B cell (primary cell): ENCODE data around the gene OR51A2. TPM values are rescaled to one million over a fixed set of nuclear protein-coding genes. Genes with fewer than 3 reads are reported as not detected.

Source experiments
- ATAC-seq: fragments of 200-7000 bp; cut with Tn5 transposase; one replicate; pipeline ENCODE4 v1.10.0; 2021; ENCODE audit warnings: low read depth, mild to moderate bottlenecking, moderate number of reproducible peaks, moderate library complexity
- CTCF ChIA-PET: fragments of 350-600 bp; sonication (Branson Sonifier 250); formaldehyde crosslinking; loops from one replicate; lab custom pipeline; 2021; ENCODE audit warnings: antibody characterized with exemption, inconsistent platforms; lab: Charles Lee
- POLR2A ChIA-PET: fragments of 350-600 bp; sonication (Branson Sonifier 250); formaldehyde crosslinking; loops from one replicate; lab custom pipeline; 2021; ENCODE audit warnings: antibody characterized with exemption; lab: Charles Lee
- DNase-seq: peaks from one replicate; pipeline ENCODE4 v3.0.0; 2013
- H2AFZ ChIP-seq: 2 replicates; pipeline ENCODE4 v1.6.1; 2012; ENCODE audit warnings: mild to moderate bottlenecking, low read depth, low read length; ENCODE audit not compliant: insufficient read depth, poor library complexity, severe bottlenecking
- H3K27ac ChIP-seq, 2 donors: 1 replicate in 1 of 2; 2 replicates in 1 of 2; pipeline ENCODE4 v1.5.1; 2012 to 2013; ENCODE audit warnings: low read length in 2 of 2, mild to moderate bottlenecking in 2 of 2, moderate library complexity in 1 of 2
- H3K27me3 ChIP-seq, 4 experiments: fragments of 200-600 bp in 1 of 4; sonication (generic) in 1 of 4; replicated peaks in 1 of 4; 1 replicate in 2 of 4; 2 replicates in 2 of 4; pipeline versions ENCODE4 v1.6.1 to v1.7.0; 2013 to 2016; ENCODE audit warnings: low read length in 3 of 4, mild to moderate bottlenecking in 2 of 4, mixed read lengths in 1 of 4, moderate library complexity in 1 of 4; ENCODE audit not compliant: insufficient read depth in 4 of 4, control insufficient read depth in 3 of 4; ENCODE audit errors: control extremely low read depth in 1 of 4
- H3K36me3 ChIP-seq, 2 experiments: replicated peaks in 1 of 2; 1 replicate in 1 of 2; 2 replicates in 1 of 2; pipeline versions ENCODE4 v1.6.1 to v1.7.1; 2013; ENCODE audit warnings: low read length in 1 of 2; ENCODE audit not compliant: insufficient read depth in 2 of 2, control insufficient read depth in 1 of 2; ENCODE audit errors: control extremely low read depth in 1 of 2, extremely low read depth in 1 of 2
- H3K4me1 ChIP-seq, 2 donors: fragments of 200-600 bp in 1 of 2; sonication (generic) in 1 of 2; 1 replicate in 1 of 2; 2 replicates in 1 of 2; pipeline versions ENCODE4 v1.5.1 to v1.6.1; 2013 to 2017; ENCODE audit warnings: low read length in 2 of 2; ENCODE audit not compliant: control insufficient read depth in 2 of 2, insufficient read depth in 2 of 2
- H3K4me2 ChIP-seq: replicated peaks from 2 replicates; pipeline ENCODE3; 2012; ENCODE audit warnings: mild to moderate bottlenecking, low read depth, low read length; ENCODE audit not compliant: poor library complexity, severe bottlenecking
- H3K4me3 ChIP-seq, 5 experiments: fragments of 200-600 bp in 1 of 5; sonication (generic) in 1 of 5; 1 replicate in 3 of 5; 2 replicates in 2 of 5; pipeline versions ENCODE4 v1.5.1 to v1.7.0; 2011 to 2016; ENCODE audit warnings: low read length in 4 of 5, mild to moderate bottlenecking in 4 of 5, low read depth in 2 of 5, control low read depth in 1 of 5, moderate library complexity in 1 of 5; ENCODE audit not compliant: insufficient read depth in 1 of 5; ENCODE audit errors: control extremely low read depth in 1 of 5, extremely low read depth in 1 of 5
- H3K79me2 ChIP-seq: fragments of 200-600 bp; sonication (generic); one replicate; pipeline ENCODE4 v1.6.0; 2016; ENCODE audit warnings: low read length; ENCODE audit not compliant: control insufficient read depth, insufficient read depth
- H3K9ac ChIP-seq: fragments of 200-600 bp; sonication (generic); 2 replicates; pipeline ENCODE4 v1.6.1; 2017; ENCODE audit warnings: mild to moderate bottlenecking, low read length, moderate library complexity
- H3K9me3 ChIP-seq, 3 donors: one replicate each; pipeline versions ENCODE4 v1.6.1 to v1.7.1; 2013; ENCODE audit warnings: low read length in 2 of 3; ENCODE audit not compliant: control insufficient read depth in 2 of 3, insufficient read depth in 1 of 3; ENCODE audit errors: control extremely low read depth in 1 of 3
- H4K20me1 ChIP-seq: 2 replicates; pipeline ENCODE4 v1.6.0; 2012; ENCODE audit warnings: mild to moderate bottlenecking, low read length; ENCODE audit not compliant: insufficient read depth, control insufficient read depth, poor library complexity, severe bottlenecking
- H3K27ac Mint-ChIP-seq: one replicate; pipeline ENCODE4 v1.8.0; 2021; ENCODE audit warnings: mixed read lengths
- H3K27me3 Mint-ChIP-seq: one replicate; pipeline ENCODE4 v1.8.0; 2021; ENCODE audit warnings: mixed read lengths
- H3K4me1 Mint-ChIP-seq: one replicate; pipeline ENCODE4 v1.8.0; 2021; ENCODE audit warnings: mixed read lengths
- H3K4me3 Mint-ChIP-seq: one replicate; pipeline ENCODE4 v1.8.0; 2021; ENCODE audit warnings: mixed read lengths
- H3K9me3 Mint-ChIP-seq: one replicate; pipeline ENCODE4 v1.8.0; 2022; ENCODE audit warnings: mixed read lengths; ENCODE audit not compliant: insufficient read depth
- CTCF ChIP-seq: fragments of 200-600 bp; IDR thresholded peaks from one replicate; pipeline ENCODE4 v1.8.0; 2022; ENCODE audit warnings: antibody characterized with exemption, mild to moderate bottlenecking
- EZH2 ChIP-seq: IDR thresholded peaks from 2 replicates; pipeline ENCODE4 v1.6.1; 2012; ENCODE audit warnings: borderline replicate concordance, low read depth, mild to moderate bottlenecking, moderate library complexity, low read length; ENCODE audit not compliant: insufficient read depth, poor library complexity, severe bottlenecking
- WGBS: methylation state at CpG from one replicate; pipeline ENCODE4 v1.1.5; 2013; ENCODE audit warnings: missing lambda C conversion rate; ENCODE audit not compliant: insufficient coverage; 5-methylcytosine and 5-hydroxymethylcytosine counted together
- intact Hi-C: fragments of 100-400 bp; cut with micrococcal nuclease; formaldehyde crosslinking; loops from one replicate; pipeline ENCODE4 v1.10.0; 2022
- polyA plus RNA-seq: library from polyadenylated mRNA; depleted of rRNA; stranded (reverse); fragments of >200 nt; gene quantifications from 2 replicates; pipeline ENCODE4 v1.2.3, GENCODE V29; 2012
- total RNA-seq, 2 donors: library from RNA; stranded (reverse); fragments of 120-200 nt in 1 of 2; gene quantifications; 1 replicate in 1 of 2; 2 replicates in 1 of 2; pipeline versions ENCODE4 v1.2.3 to v1.2.4, GENCODE V29; 2013 to 2022

Gene OR51A2
- total and polyA plus RNA-seq, 2 donors (not counting 1 experiment from before 2014, with no cell fraction given), result not detected

- no peak overlapping the region for H2AFZ ChIP-seq
- no peak overlapping the region for H3K27ac ChIP-seq
- Mint-ChIP-seq H3K4me1 (no peaks in the 10 kb centered on the region), H3K9me3 (peaks cover 6% of the 10 kb centered on the region), H3K27ac (no peak overlapping the region), H3K27me3 (no peaks in the 10 kb centered on the region), H3K4me3 (no peak overlapping the region)
- no peak for ATAC-seq
- H3K4me2 ChIP-seq, result no peak overlapping the region
- no CpG with 5 or more reads among the region's 1 CpG for WGBS
- no peaks in the 10 kb centered on the region for H3K36me3 ChIP-seq
- TF ChIP-seq CTCF, result no peak
- no peak for TF ChIP-seq EZH2
- H3K4me1 ChIP-seq, result no peaks in the 10 kb centered on the region
- no peak overlapping the region for H3K9ac ChIP-seq
- no peak overlapping the region for H3K4me3 ChIP-seq
- no peaks in the 10 kb centered on the region for H3K79me2 ChIP-seq
- intact Hi-C loops, result no loop called here
- H4K20me1 ChIP-seq, result no peaks in the 10 kb centered on the region
- POLR2A ChIA-PET, result no interaction called here
- H3K9me3 ChIP-seq, result no peaks in the 10 kb centered on the region
- H3K27me3 ChIP-seq, result no peaks in the 10 kb centered on the region
- DNase-seq, result no peak
- CTCF ChIA-PET, result no interaction called here
Measured at GRCh38 chr11:4962816-4963215, 7.3 kb upstream of the OR51A2 start.

GRCh38 chr11:4960877-4961276 lies 5.4 kb upstream of the OR51A2 start:
- H3K9me3 Mint-ChIP-seq, result peaks cover 6% of the 10 kb centered on the region
- TF ChIP-seq EZH2, result no peak
- TF ChIP-seq CTCF, result no peak

More at GRCh38 chr11:4960877-4961276, 5.4 kb upstream of the OR51A2 start:
- CTCF ChIA-PET, result interaction anchor here (0.6 kb wide), 1 partner anchor 322 kb away, joined by 3 read pairs; no protein-coding TSS in a partner anchor
- Mint-ChIP-seq H3K27me3 (no peaks in the 10 kb centered on the region), H3K4me3 (no peak overlapping the region), H3K4me1 (no peaks in the 10 kb centered on the region), H3K27ac (no peak overlapping the region)
- Histone ChIP-seq H3K27ac (no peak overlapping the region), H3K36me3 (no peaks in the 10 kb centered on the region), H3K9me3 (no peaks in the 10 kb centered on the region), H3K4me2 (no peak overlapping the region), H3K4me3 (no peak overlapping the region), H3K27me3 (no peaks in the 10 kb centered on the region), H3K4me1 (no peaks in the 10 kb centered on the region), H2AFZ (no peak overlapping the region), H4K20me1 (no peaks in the 10 kb centered on the region), H3K79me2 (no peaks in the 10 kb centered on the region), H3K9ac (no peak overlapping the region)
- WGBS, result 100% methylated on average over 1 of the region's 3 CpGs
- DNase-seq, result no peak
- intact Hi-C loops, result no loop called here
- POLR2A ChIA-PET, result no interaction called here
- no peak for ATAC-seq
